Spleen (tissue), 11 donors: Measurements from ENCODE around the gene CD53. TPM values are rescaled to one million over a fixed set of nuclear protein-coding genes. Genes with fewer than 3 reads are reported as not detected.

Experiments
- DNase-seq: peaks from one replicate; pipeline ENCODE4 v3.0.0-alpha.2; 2020
- H3K27ac ChIP-seq, 8 donors: fragments of 200-600 bp; sonication (generic) in 7 of 8; 1 replicate in 4 of 8; 2 replicates in 4 of 8; pipeline versions ENCODE4 v1.5.0 to v1.8.0; 2016 to 2021; ENCODE audit warnings: inconsistent platforms in 4 of 8, mild to moderate bottlenecking in 4 of 8, moderate library complexity in 1 of 8
- H3K27me3 ChIP-seq, 7 donors: fragments of 200-600 bp; sonication (generic) in 6 of 7; replicated peaks in 1 of 7; 1 replicate in 4 of 7; 2 replicates in 3 of 7; pipeline versions ENCODE4 v1.5.0 to v1.8.0; 2016 to 2021; ENCODE audit warnings: inconsistent platforms in 3 of 7, mild to moderate bottlenecking in 1 of 7
- H3K36me3 ChIP-seq, 6 donors: fragments of 200-600 bp; sonication (generic) in 5 of 6; 1 replicate in 4 of 6; 2 replicates in 2 of 6; pipeline versions ENCODE4 v1.5.0 to v1.8.0; 2016 to 2021; ENCODE audit warnings: inconsistent platforms in 2 of 6
- H3K4me1 ChIP-seq, 6 donors: fragments of 200-600 bp; sonication (generic) in 5 of 6; 1 replicate in 3 of 6; 2 replicates in 3 of 6; pipeline versions ENCODE4 v1.5.0 to v1.8.0; 2016 to 2021; ENCODE audit warnings: inconsistent platforms in 3 of 6
- H3K4me3 ChIP-seq, 8 donors: fragments of 200-600 bp; sonication (generic) in 7 of 8; 1 replicate in 4 of 8; 2 replicates in 4 of 8; pipeline versions ENCODE4 v1.5.0 to v1.8.0; 2016 to 2021; ENCODE audit warnings: inconsistent platforms in 4 of 8, mild to moderate bottlenecking in 4 of 8, moderate library complexity in 2 of 8
- H3K9me3 ChIP-seq, 8 donors: fragments of 200-600 bp; sonication (generic) in 7 of 8; 1 replicate in 4 of 8; 2 replicates in 4 of 8; pipeline versions ENCODE4 v1.5.0 to v1.8.0; 2016 to 2021; ENCODE audit warnings: inconsistent platforms in 4 of 8
- CTCF ChIP-seq, 11 experiments: fragments of 200-600 bp in 7 of 11; fragments of 450-650 bp in 4 of 11; sonication (generic) in 4 of 11; IDR thresholded peaks in 8 of 11; conservative IDR thresholded peaks in 3 of 11; 1 replicate in 7 of 11; 2 replicates in 4 of 11; pipeline versions ENCODE4 v1.4.0 to v1.8.0; 2016 to 2021; ENCODE audit warnings: antibody characterized with exemption in 11 of 11, inconsistent platforms in 4 of 11, mild to moderate bottlenecking in 1 of 11
- POLR2A ChIP-seq, 3 donors: fragments of 450-650 bp; IDR thresholded peaks; one replicate each; pipeline ENCODE4 v1.5.1; 2017; ENCODE audit warnings: antibody characterized with exemption in 3 of 3, mild to moderate bottlenecking in 1 of 3
- POLR2AphosphoS5 ChIP-seq, 3 donors: sonication (generic); formaldehyde crosslinking; IDR thresholded peaks; one replicate each; pipeline ENCODE4 v1.5.1; 2017; ENCODE audit warnings: antibody characterized with exemption in 3 of 3
- WGBS, 5 donors: extraction: QIAGEN DNeasy Blood & Tissue Kit in 3 of 5; methylation state at CpG; one replicate each; pipeline versions ENCODE4 v1.1.5 to v1.1.7; 2013 to 2018; 5-methylcytosine and 5-hydroxymethylcytosine counted together
- intact Hi-C: fragments of 100-400 bp; cut with DNase I; formaldehyde crosslinking; loops from one replicate; pipeline ENCODE4 v1.15.0; 2023; ENCODE audit warnings: low total_unique reads
- polyA plus RNA-seq, 3 donors: library from polyadenylated mRNA; stranded (reverse); fragments of 200-250 nt; gene quantifications; one replicate each; pipeline ENCODE4 v1.2.1, GENCODE V29; 2013
- total RNA-seq, 7 donors: library from RNA; depleted of rRNA in 3 of 7; stranded (reverse); fragments of >200 nt in 3 of 7; fragmentation: NEBNext Ultra II Directional in 4 of 7; extraction: Animal tissue kit (Norgen Biotek cat#: 25700) in 4 of 7; gene quantifications; one replicate each; pipeline versions ENCODE4 v1.1.0 to v1.2.1, GENCODE V29; 2016 to 2021
- donor health status: healthy with polysubstance abuse.
- donor health status: DM: no; HTN: no; CAD: no; lungs with moderate emphysema.
- donor health status: DM: no; HTN: no; CAD: no.
- donor health status: Bipolar disorder and iron deficiency.
- donor health status: healthy.
- donor health status: DM: no; HTN: no; CAD: no.
- donor health status: DM: yes; HTN: yes; CAD: no.

Gene CD53
- total and polyA plus RNA-seq, 10 donors: 352 to 651 (median 462) TPM

- H3K27ac ChIP-seq: peak overlapping the region; percentile 83 to 97 (median 94)
- WGBS, 5 donors: 9 to 25% (median 16%) methylated on average over 3 of the region's 3 CpGs
- no peaks in the 10 kb centered on the region for H3K9me3 ChIP-seq
- DNase-seq: no peak
- H3K27me3 ChIP-seq: no peaks in the 10 kb centered on the region
- TF ChIP-seq POLR2A (IDR thresholded peaks at IDR 0.05) (no peak), POLR2AphosphoS5 (IDR thresholded peaks at IDR 0.05) (peak in 1 of 3 donors; percentile 36)
- H3K4me1 ChIP-seq: peaks cover 13 to 63% (median 54%) of the 10 kb centered on the region in 6 donors
- H3K4me3 ChIP-seq: peak overlapping the region; percentile 63 to 92 (median 74)
- intact Hi-C loops: no loop called here
- H3K36me3 ChIP-seq: peaks cover 0 to 37% (median 2%) of the 10 kb centered on the region in 6 donors
Measured at GRCh38 chr1:110874324-110875215, 1.6 kb downstream of the CD53 start.

GRCh38 chr1:110875216-110875731, 2.3 kb downstream of the CD53 start:
- intact Hi-C loops: no loop called here
- 12 to 27% (median 22%) methylated on average over 3 of the region's 3 CpGs for WGBS, 5 donors
- TF ChIP-seq POLR2AphosphoS5 (IDR thresholded peaks at IDR 0.05) (peak in 2 of 3 donors; percentile 76 to 95), POLR2A (IDR thresholded peaks at IDR 0.05) (peak; percentile 13 to 71 (median 59)), CTCF (IDR thresholded peaks at IDR 0.05 in 8 of 11, conservative IDR thresholded peaks at IDR 0.05 in 3 of 11) (no peak)

GRCh38 chr1:110876748-110877341, 3.9 kb downstream of the CD53 start:
- Histone ChIP-seq H3K27ac (peak overlapping the region in 6 of 8 donors; percentile 2 to 97 (median 94)), H3K27me3 (no peaks in the 10 kb centered on the region), H3K4me1 (peaks cover 26 to 73% (median 69%) of the 10 kb centered on the region in 6 donors), H3K4me3 (peak overlapping the region in 7 of 8 donors; percentile 10 to 92 (median 73)), H3K36me3 (peaks cover 0 to 51% (median 2%) of the 10 kb centered on the region in 6 donors), H3K9me3 (no peaks in the 10 kb centered on the region)
- no peak for DNase-seq
- intact Hi-C loops: no loop called here
- TF ChIP-seq POLR2A (IDR thresholded peaks at IDR 0.05) (no peak), CTCF (IDR thresholded peaks at IDR 0.05 in 8 of 11, conservative IDR thresholded peaks at IDR 0.05 in 3 of 11) (no peak), POLR2AphosphoS5 (IDR thresholded peaks at IDR 0.05) (no peak)
- WGBS, 5 donors: 19 to 36% (median 24%) methylated on average over 1 of the region's 1 CpG

More at GRCh38 chr1:110875216-110875731, 2.3 kb downstream of the CD53 start:
- peaks cover 0 to 44% (median 2%) of the 10 kb centered on the region in 6 donors for H3K36me3 ChIP-seq
- no peaks in the 10 kb centered on the region for H3K9me3 ChIP-seq
- H3K27ac ChIP-seq: peak overlapping the region; percentile 83 to 97 (median 94)
- DNase-seq: peak; percentile 83
- H3K4me3 ChIP-seq: peak overlapping the region; percentile 63 to 92 (median 74)
- H3K27me3 ChIP-seq: no peaks in the 10 kb centered on the region
- H3K4me1 ChIP-seq: peaks cover 18 to 70% (median 60%) of the 10 kb centered on the region in 6 donors

GRCh38 chr1:110877364-110877763, 4.4 kb downstream of the CD53 start:
- WGBS, 5 donors: 55 to 65% (median 60%) methylated on average over 6 of the region's 6 CpGs
- H3K4me1 ChIP-seq: peaks cover 27 to 73% (median 69%) of the 10 kb centered on the region in 6 donors

More at GRCh38 chr1:110877364-110877763, 4.4 kb downstream of the CD53 start:
- H3K9me3 ChIP-seq: no peaks in the 10 kb centered on the region
- peak overlapping the region in 7 of 8 donors; percentile 10 to 92 (median 67) for H3K4me3 ChIP-seq
- H3K36me3 ChIP-seq: peaks cover 0 to 51% (median 2%) of the 10 kb centered on the region in 6 donors
- no peaks in the 10 kb centered on the region for H3K27me3 ChIP-seq
- H3K27ac ChIP-seq: peak overlapping the region in 6 of 8 donors; percentile 2 to 97 (median 94)
- TF ChIP-seq CTCF (IDR thresholded peaks at IDR 0.05 in 8 of 11, conservative IDR thresholded peaks at IDR 0.05 in 3 of 11): no peak
- no peak for TF ChIP-seq POLR2A (IDR thresholded peaks at IDR 0.05)
- no peak for TF ChIP-seq POLR2AphosphoS5 (IDR thresholded peaks at IDR 0.05)
- DNase-seq: no peak
- intact Hi-C loops: no loop called here
